ENCODE data around the gene PHLDB2. TPM values are rescaled to one million over a fixed set of nuclear protein-coding genes. Genes with fewer than 3 reads are reported as not detected.
"Not testable (repeated sequence)": the region's sequence is repeated elsewhere in the genome, so short reads cannot be mapped to it uniquely, and the experiment has no call there.

Gene PHLDB2
- total RNA-seq, 1 experiment from 2014 or later: 60.5 TPM

DNA sequence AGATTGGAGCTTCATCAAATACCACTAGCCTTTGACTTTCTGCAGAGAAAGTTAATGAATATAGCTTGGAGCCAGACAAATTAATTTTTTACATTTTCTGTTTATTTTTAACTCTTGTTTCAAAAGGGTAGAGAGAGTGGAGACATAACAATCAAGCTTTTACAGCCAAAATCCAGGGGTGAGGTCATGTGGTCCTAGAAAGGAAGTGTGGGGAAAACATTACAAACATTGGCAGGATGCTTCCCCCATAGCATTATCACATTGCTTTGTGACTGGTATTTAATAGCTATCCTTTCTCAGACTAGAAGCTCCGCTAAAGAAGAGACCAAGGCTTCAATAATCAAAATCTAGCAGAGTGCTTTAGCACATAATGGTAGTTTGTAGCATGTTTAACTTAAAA is 46.4 kb upstream of the PHLDB2 start:
- Histone ChIP-seq H3K4me3 (ENCODE audit: low read depth, low read length) (no peak overlapping the region), H3K36me3 (ENCODE audit: control insufficient read depth, insufficient read depth, low read length) (no peaks in the 10 kb centered on the region), H3K4me1 (peaks cover 30% of the 10 kb centered on the region), H3K9me3 (no peaks in the 10 kb centered on the region), H3K27me3 (replicated peaks; ENCODE audit: control insufficient read depth, insufficient read depth, low read length) (no peaks in the 10 kb centered on the region)
- no peaks in the 10 kb centered on the region for H3K27me3 Mint-ChIP-seq (ENCODE audit: insufficient read depth, unreplicated experiment)
- intact Hi-C loops (cut with micrococcal nuclease; ENCODE audit: unreplicated experiment): no loop called here
- H3K36me3 Mint-ChIP-seq (ENCODE audit: insufficient read depth, unreplicated experiment): peaks cover 38% of the 10 kb centered on the region
- no peak overlapping the region for H3K4me3 Mint-ChIP-seq (ENCODE audit: unreplicated experiment)
- peak overlapping the region; percentile 17 for H3K27ac Mint-ChIP-seq (ENCODE audit: unreplicated experiment)
- ChIA-PET POLR2A (no interaction called here), CTCF (no interaction called here)
- H3K9me3 Mint-ChIP-seq (ENCODE audit: unreplicated experiment): peaks cover 22% of the 10 kb centered on the region
- BruUV-seq (replicated peaks): no TSS peak
- TF ChIP-seq, protein P1, sequence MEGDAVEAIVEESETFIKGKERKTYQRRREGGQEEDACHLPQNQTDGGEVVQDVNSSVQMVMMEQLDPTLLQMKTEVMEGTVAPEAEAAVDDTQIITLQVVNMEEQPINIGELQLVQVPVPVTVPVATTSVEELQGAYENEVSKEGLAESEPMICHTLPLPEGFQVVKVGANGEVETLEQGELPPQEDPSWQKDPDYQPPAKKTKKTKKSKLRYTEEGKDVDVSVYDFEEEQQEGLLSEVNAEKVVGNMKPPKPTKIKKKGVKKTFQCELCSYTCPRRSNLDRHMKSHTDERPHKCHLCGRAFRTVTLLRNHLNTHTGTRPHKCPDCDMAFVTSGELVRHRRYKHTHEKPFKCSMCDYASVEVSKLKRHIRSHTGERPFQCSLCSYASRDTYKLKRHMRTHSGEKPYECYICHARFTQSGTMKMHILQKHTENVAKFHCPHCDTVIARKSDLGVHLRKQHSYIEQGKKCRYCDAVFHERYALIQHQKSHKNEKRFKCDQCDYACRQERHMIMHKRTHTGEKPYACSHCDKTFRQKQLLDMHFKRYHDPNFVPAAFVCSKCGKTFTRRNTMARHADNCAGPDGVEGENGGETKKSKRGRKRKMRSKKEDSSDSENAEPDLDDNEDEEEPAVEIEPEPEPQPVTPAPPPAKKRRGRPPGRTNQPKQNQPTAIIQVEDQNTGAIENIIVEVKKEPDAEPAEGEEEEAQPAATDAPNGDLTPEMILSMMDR (IDR thresholded peaks at IDR 0.05; ENCODE audit: insufficient read depth in 1 of 2, low read depth in 1 of 2, low read length in 1 of 2, severe bottlenecking in 1 of 2, unreplicated experiment in 1 of 2): no peak
- no peak for DNase-seq
- H3K4me1 Mint-ChIP-seq (ENCODE audit: low read depth, unreplicated experiment): peaks cover 27% of the 10 kb centered on the region

DNA sequence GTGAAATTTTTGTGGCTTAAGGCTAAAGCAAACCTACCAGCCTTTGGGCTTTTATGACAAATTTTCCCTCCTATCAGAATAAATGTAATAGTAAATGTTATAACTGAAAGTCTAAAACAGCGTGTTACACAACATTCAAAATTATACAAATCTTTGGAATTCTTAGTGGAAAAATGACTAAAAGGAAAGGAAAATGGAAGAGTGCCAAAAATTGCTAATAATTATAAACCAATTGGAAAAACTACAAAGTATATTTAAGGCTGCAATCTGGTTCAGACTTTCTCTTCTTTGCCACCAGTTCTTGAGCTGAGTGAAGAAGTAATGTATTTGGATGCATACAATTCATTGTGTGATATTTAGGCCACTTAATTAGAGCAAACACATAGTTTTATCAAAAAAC is 45.6 kb upstream of the PHLDB2 start:
- no peak overlapping the region for H3K4me3 ChIP-seq (ENCODE audit: low read depth, low read length)
- Mint-ChIP-seq H3K9me3 (ENCODE audit: unreplicated experiment) (peaks cover 25% of the 10 kb centered on the region), H3K4me1 (ENCODE audit: low read depth, unreplicated experiment) (peaks cover 20% of the 10 kb centered on the region), H3K27ac (ENCODE audit: unreplicated experiment) (no peak overlapping the region), H3K4me3 (ENCODE audit: unreplicated experiment) (no peak overlapping the region), H3K27me3 (ENCODE audit: insufficient read depth, unreplicated experiment) (no peaks in the 10 kb centered on the region), H3K36me3 (ENCODE audit: insufficient read depth, unreplicated experiment) (peaks cover 40% of the 10 kb centered on the region)
- TF ChIP-seq, protein P1 (IDR thresholded peaks at IDR 0.05; ENCODE audit: insufficient read depth in 1 of 2, low read depth in 1 of 2, low read length in 1 of 2, severe bottlenecking in 1 of 2, unreplicated experiment in 1 of 2): no peak
- no peaks in the 10 kb centered on the region for H3K27me3 ChIP-seq (replicated peaks; ENCODE audit: control insufficient read depth, insufficient read depth, low read length)
- POLR2A ChIA-PET: no interaction called here
- CTCF ChIA-PET: no interaction called here
- no peaks in the 10 kb centered on the region for H3K36me3 ChIP-seq (ENCODE audit: control insufficient read depth, insufficient read depth, low read length)
- H3K9me3 ChIP-seq: 0 out of 2 replicates have a peak, but pooled peaks cover 2% of the 10 kb centered on the region
- H3K4me1 ChIP-seq: peaks cover 30% of the 10 kb centered on the region
- intact Hi-C loops (cut with micrococcal nuclease; ENCODE audit: unreplicated experiment): no loop called here
- no TSS peak for BruUV-seq (replicated peaks)
- DNase-seq: no peak

DNA sequence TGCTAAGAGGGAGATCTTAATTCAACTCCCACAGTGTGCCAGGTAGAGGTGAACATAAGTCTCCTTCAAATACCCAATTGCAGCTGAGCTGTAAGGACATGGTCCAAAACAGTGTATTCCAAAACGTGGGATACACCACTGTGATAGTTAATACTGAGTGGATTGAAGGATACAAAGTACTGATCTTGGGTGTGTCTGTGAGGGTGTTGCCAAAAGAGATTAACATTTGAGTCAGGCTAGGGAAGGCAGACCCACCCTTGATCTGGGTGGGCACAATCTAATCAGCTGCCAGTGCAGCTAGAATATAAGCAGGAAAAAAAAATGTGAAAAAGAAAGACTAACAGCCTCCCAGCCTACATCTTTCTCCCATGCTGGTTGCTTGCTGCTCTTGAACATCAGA is 45.1 kb upstream of the PHLDB2 start:
- CTCF ChIA-PET: no interaction called here
- POLR2A ChIA-PET: no interaction called here
- Mint-ChIP-seq H3K36me3 (ENCODE audit: insufficient read depth, unreplicated experiment) (peaks cover 45% of the 10 kb centered on the region), H3K4me3 (ENCODE audit: unreplicated experiment) (no peak overlapping the region), H3K9me3 (ENCODE audit: unreplicated experiment) (peaks cover 25% of the 10 kb centered on the region), H3K4me1 (ENCODE audit: low read depth, unreplicated experiment) (peaks cover 17% of the 10 kb centered on the region), H3K27me3 (ENCODE audit: insufficient read depth, unreplicated experiment) (no peaks in the 10 kb centered on the region), H3K27ac (ENCODE audit: unreplicated experiment) (no peak overlapping the region)
- Histone ChIP-seq H3K36me3 (ENCODE audit: control insufficient read depth, insufficient read depth, low read length) (no peaks in the 10 kb centered on the region), H3K9me3 (0 out of 2 replicates have a peak, but pooled peaks cover 2% of the 10 kb centered on the region), H3K4me1 (peaks cover 25% of the 10 kb centered on the region), H3K4me3 (ENCODE audit: low read depth, low read length) (no peak overlapping the region), H3K27me3 (replicated peaks; ENCODE audit: control insufficient read depth, insufficient read depth, low read length) (no peaks in the 10 kb centered on the region)
- TF ChIP-seq, protein P1 (IDR thresholded peaks at IDR 0.05; ENCODE audit: insufficient read depth in 1 of 2, low read depth in 1 of 2, low read length in 1 of 2, severe bottlenecking in 1 of 2, unreplicated experiment in 1 of 2): no peak
- intact Hi-C loops (cut with micrococcal nuclease; ENCODE audit: unreplicated experiment): no loop called here
- no peak for DNase-seq
- BruUV-seq (replicated peaks): no TSS peak

DNA sequence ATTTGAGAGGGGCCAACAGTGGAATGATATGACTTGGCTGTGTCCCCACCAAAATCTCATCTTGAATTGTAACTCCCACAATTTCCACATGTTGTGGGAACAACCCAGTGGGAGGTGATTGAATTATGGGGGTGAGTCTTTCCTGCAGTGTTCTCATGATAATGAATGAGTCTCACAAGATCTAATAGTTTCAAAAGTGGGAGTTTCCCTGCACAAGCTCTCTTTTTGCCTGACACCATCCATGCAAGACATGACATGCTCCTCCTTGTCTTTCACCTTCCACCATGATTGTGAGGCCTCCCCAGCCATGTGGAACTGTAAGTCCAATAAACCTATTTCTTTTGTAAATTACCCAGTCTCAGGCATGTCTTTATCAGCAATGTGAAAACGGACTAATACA is 42.3 kb upstream of the PHLDB2 start:
- H3K4me1 Mint-ChIP-seq (ENCODE audit: low read depth, unreplicated experiment); H3K9me3 ChIP-seq; H3K27me3 ChIP-seq (replicated peaks; ENCODE audit: control insufficient read depth, insufficient read depth, low read length); H3K36me3 ChIP-seq (ENCODE audit: control insufficient read depth, insufficient read depth, low read length); H3K27ac Mint-ChIP-seq (ENCODE audit: unreplicated experiment); H3K4me3 ChIP-seq (ENCODE audit: low read depth, low read length); H3K4me1 ChIP-seq; CTCF ChIA-PET; H3K27me3 Mint-ChIP-seq (ENCODE audit: insufficient read depth, unreplicated experiment); POLR2A ChIA-PET; H3K4me3 Mint-ChIP-seq (ENCODE audit: unreplicated experiment); intact Hi-C loops (cut with micrococcal nuclease; ENCODE audit: unreplicated experiment); DNase-seq; BruUV-seq (replicated peaks): not testable (repeated sequence)
- peaks cover 60% of the 10 kb centered on the region for H3K36me3 Mint-ChIP-seq (ENCODE audit: insufficient read depth, unreplicated experiment)
- peaks cover 34% of the 10 kb centered on the region for H3K9me3 Mint-ChIP-seq (ENCODE audit: unreplicated experiment)

All from Caco-2 (cell line).